Esophagus squamous epithelium (tissue), 5 donors: Measurements from ENCODE around the gene KCNQ1. TPM values are rescaled to one million over a fixed set of nuclear protein-coding genes. Genes with fewer than 3 reads are reported as not detected.

ENCODE experiments used
- DNase-seq: peaks from one replicate; lab custom pipeline; 2025; lab: John Stamatoyannopoulos, UW
- H3K27ac ChIP-seq, 4 donors: fragments of 200-600 bp; sonication (generic); one replicate each; pipeline ENCODE4 v1.5.1; 2016 to 2019; ENCODE audit warnings: mild to moderate bottlenecking in 1 of 4
- H3K27me3 ChIP-seq, 4 donors: fragments of 200-600 bp; sonication (generic); 1 replicate in 3 of 4; 2 replicates in 1 of 4; pipeline versions ENCODE4 v1.5.1 to v1.6.0; 2017 to 2021; ENCODE audit warnings: antibody characterized with exemption in 1 of 4
- H3K36me3 ChIP-seq, 3 donors: fragments of 200-600 bp; sonication (generic); one replicate each; pipeline ENCODE4 v1.5.1; 2016 to 2019
- H3K4me1 ChIP-seq, 3 donors: fragments of 200-600 bp; sonication (generic); one replicate each; pipeline ENCODE4 v1.5.1; 2017 to 2019
- H3K4me3 ChIP-seq, 4 donors: fragments of 200-600 bp; sonication (generic); 1 replicate in 3 of 4; 2 replicates in 1 of 4; pipeline ENCODE4 v1.5.1; 2016 to 2019; ENCODE audit warnings: mild to moderate bottlenecking in 2 of 4, moderate library complexity in 1 of 4
- H3K9me3 ChIP-seq, 3 donors: fragments of 200-600 bp; sonication (generic); one replicate each; pipeline ENCODE4 v1.5.1; 2016 to 2019
- CTCF ChIP-seq, 6 experiments: fragments of 450-650 bp in 4 of 6; fragments of 200-600 bp in 2 of 6; sonication (generic) in 2 of 6; IDR thresholded peaks; one replicate each; pipeline ENCODE4 v1.5.1; 2016 to 2019; ENCODE audit warnings: antibody characterized with exemption in 6 of 6, mild to moderate bottlenecking in 4 of 6, moderate library complexity in 4 of 6
- POLR2A ChIP-seq, 4 donors: fragments of 450-650 bp; IDR thresholded peaks; one replicate each; pipeline ENCODE4 v1.6.1; 2017; ENCODE audit warnings: antibody characterized with exemption in 4 of 4, mild to moderate bottlenecking in 4 of 4, moderate library complexity in 3 of 4
- WGBS, 2 donors: methylation state at CpG; one replicate each; pipeline ENCODE4 v1.1.5; 2018; 5-methylcytosine and 5-hydroxymethylcytosine counted together
- intact Hi-C: fragments of 100-400 bp; cut with DNase I; formaldehyde crosslinking; loops from one replicate; pipeline ENCODE4 v1.15.0; 2022
- total RNA-seq, 4 donors: library from RNA; depleted of rRNA; stranded (reverse); fragments of >200 nt; gene quantifications; one replicate each; pipeline ENCODE4 v1.1.0, GENCODE V29; 2016
- donor health status: DM: yes; HTN: yes; CAD: no.

The KCNQ1 gene
- total RNA-seq, 4 donors from 2014 or later = 0.61 to 3.1 (median 0.72) TPM

DNA sequence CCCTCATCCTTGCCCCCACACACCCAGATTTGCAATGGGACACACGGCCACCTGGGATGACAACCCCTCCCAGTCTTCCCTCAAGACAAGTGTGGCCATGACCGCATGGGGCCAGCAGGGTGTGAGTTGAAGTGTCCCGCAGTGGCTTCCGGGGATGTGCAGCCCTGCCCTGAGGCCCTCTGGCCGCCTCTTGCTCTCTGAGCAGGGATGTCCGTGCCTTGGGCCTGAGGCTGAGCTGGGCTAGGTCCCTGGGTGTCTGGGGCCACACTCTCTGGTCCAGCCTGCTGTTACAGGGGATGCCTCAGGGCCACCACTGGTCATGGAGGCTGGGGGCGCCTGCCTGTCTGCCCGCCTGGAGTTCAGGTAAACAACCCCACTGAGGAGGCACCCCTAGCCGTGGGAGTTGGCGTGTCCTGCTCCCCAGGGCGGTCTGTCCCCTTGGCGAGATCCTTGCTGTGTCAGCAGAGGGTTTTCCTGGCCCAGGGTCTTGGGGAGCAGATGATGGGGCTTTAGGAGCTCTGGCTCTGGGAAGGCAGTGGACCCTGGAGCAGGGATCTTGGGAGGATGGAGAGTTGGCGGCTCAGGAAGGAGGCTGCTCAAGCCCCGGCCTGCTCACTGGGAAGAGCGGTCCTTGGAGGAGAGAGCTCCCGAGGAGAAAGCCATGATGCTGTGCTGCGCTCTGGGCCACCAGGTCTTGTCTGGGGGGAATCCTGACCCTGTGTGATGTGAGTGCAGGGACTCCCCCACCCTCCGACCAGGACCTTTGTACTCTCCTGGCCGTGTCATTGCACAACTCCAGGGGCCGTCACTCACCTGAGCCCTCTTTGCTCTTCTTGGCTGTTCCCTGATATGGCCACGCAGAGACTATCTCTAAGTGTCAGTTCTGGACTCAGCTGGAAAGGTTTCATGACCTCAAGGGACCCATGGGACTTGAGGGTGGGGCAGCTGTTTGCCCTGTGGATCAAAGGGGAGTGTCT is 67.9 kb downstream of the KCNQ1 start:
- WGBS, 2 donors = 77 to 85% methylated on average over 3 to 8 of the region's 21 CpGs
- DNase-seq = no peak
- Histone ChIP-seq H3K27ac (no peak overlapping the region), H3K4me1 (peaks cover 0 to 28% (median 5%) of the 10 kb centered on the region in 3 donors), H3K27me3 (peaks cover 0 to 9% (median 0%) of the 10 kb centered on the region in 4 donors), H3K4me3 (no peak overlapping the region), H3K36me3 (no peaks in the 10 kb centered on the region), H3K9me3 (no peaks in the 10 kb centered on the region)
- intact Hi-C loops = no loop called here
- TF ChIP-seq POLR2A (IDR thresholded peaks at IDR 0.05) (no peak), CTCF (IDR thresholded peaks at IDR 0.05) (no peak)

- Histone ChIP-seq H3K27me3 (peaks cover 0 to 6% (median 0%) of the 10 kb centered on the region in 4 donors), H3K9me3 (no peaks in the 10 kb centered on the region), H3K4me1 (peaks cover 0 to 28% (median 5%) of the 10 kb centered on the region in 3 donors), H3K4me3 (no peak overlapping the region), H3K36me3 (no peaks in the 10 kb centered on the region), H3K27ac (no peak overlapping the region)
- no peak for TF ChIP-seq POLR2A (IDR thresholded peaks at IDR 0.05)
- TF ChIP-seq CTCF (IDR thresholded peaks at IDR 0.05) = no peak
- intact Hi-C loops = no loop called here
- WGBS, 2 donors = 87 to 89% methylated on average over 5 to 6 of the region's 6 CpGs
- DNase-seq = no peak
These were observed 68.6 kb downstream of the KCNQ1 start for GRCh38 chr11:2513441-2513840.

GRCh38 chr11:2515401-2516275 is 70.8 kb downstream of the KCNQ1 start:
- TF ChIP-seq CTCF (IDR thresholded peaks at IDR 0.05) = no peak
- no peak for TF ChIP-seq POLR2A (IDR thresholded peaks at IDR 0.05)
- no peak for DNase-seq
- Histone ChIP-seq H3K27ac (no peak overlapping the region), H3K4me3 (no peak overlapping the region), H3K4me1 (peaks cover 0 to 19% (median 3%) of the 10 kb centered on the region in 3 donors), H3K9me3 (no peaks in the 10 kb centered on the region), H3K27me3 (no peaks in the 10 kb centered on the region), H3K36me3 (no peaks in the 10 kb centered on the region)
- WGBS, 2 donors = 76 to 97% methylated on average over 4 to 5 of the region's 25 CpGs
- intact Hi-C loops = no loop called here

GRCh38 chr11:2516276-2517015 is 71.6 kb downstream of the KCNQ1 start:
- TF ChIP-seq CTCF (IDR thresholded peaks at IDR 0.05) (no peak), POLR2A (IDR thresholded peaks at IDR 0.05) (no peak)
- Histone ChIP-seq H3K27me3 (peaks cover 0 to under 1% (median 0%) of the 10 kb centered on the region in 4 donors), H3K27ac (no peak overlapping the region), H3K4me1 (peaks cover 0 to 11% (median 0%) of the 10 kb centered on the region in 3 donors), H3K4me3 (no peak overlapping the region), H3K9me3 (no peaks in the 10 kb centered on the region), H3K36me3 (no peaks in the 10 kb centered on the region)
- 88 to 95% methylated on average over 10 to 11 of the region's 20 CpGs for WGBS, 2 donors
- DNase-seq = no peak
- intact Hi-C loops = no loop called here
